ENCODE results near the gene AMZ2.
"Not testable (repeated sequence)": the region's sequence is repeated elsewhere in the genome, so short reads cannot be mapped to it uniquely, and the experiment has no call there.

Gene AMZ2, protein sequence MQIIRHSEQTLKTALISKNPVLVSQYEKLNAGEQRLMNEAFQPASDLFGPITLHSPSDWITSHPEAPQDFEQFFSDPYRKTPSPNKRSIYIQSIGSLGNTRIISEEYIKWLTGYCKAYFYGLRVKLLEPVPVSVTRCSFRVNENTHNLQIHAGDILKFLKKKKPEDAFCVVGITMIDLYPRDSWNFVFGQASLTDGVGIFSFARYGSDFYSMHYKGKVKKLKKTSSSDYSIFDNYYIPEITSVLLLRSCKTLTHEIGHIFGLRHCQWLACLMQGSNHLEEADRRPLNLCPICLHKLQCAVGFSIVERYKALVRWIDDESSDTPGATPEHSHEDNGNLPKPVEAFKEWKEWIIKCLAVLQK

DNA sequence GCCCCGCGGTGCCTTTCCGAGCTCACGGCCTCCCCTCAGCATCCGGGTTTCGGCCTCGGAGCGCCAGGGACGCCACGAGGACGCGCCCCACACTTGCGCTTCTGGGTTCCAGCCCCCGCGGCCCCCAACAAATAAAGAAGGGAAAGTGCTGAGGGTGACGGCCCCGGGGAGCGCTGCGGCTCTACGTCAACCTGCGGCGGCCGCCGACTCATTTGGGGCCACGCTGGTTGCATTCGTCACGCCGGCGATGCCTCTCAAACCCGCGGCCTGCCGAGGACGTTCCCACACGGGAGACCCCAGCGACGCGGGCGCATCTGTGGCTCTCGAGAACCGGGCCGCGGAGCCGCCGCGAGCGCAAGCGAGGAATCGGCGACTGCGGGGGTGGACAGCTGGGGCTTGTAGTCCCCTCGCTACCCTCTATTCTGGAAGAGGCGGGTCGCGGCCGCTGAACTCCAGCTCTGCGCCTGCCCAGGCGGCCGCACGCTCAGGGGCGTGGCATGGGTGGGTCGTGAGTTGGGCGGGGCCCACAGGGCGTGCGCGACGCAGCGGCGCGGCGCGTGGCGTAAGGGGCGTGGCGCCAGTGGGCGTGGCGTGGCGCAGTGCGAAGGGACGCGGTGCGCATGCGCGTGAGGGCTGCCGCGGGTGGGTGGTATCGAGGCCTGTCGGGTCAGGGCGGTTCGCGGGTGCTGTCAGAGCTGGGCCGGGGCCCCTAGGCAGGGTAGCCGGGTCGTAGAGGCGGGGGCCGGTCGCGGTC is at the start of gene AMZ2:
Gene AMZ2, plus strand, starts transcription at position 599 of the 754 bp plus-strand sequence. CDS start 2,145 bp downstream, outside the sequence.
- DNase-seq (ENCODE audit: low spot score), result peak; percentile 99

DNA sequence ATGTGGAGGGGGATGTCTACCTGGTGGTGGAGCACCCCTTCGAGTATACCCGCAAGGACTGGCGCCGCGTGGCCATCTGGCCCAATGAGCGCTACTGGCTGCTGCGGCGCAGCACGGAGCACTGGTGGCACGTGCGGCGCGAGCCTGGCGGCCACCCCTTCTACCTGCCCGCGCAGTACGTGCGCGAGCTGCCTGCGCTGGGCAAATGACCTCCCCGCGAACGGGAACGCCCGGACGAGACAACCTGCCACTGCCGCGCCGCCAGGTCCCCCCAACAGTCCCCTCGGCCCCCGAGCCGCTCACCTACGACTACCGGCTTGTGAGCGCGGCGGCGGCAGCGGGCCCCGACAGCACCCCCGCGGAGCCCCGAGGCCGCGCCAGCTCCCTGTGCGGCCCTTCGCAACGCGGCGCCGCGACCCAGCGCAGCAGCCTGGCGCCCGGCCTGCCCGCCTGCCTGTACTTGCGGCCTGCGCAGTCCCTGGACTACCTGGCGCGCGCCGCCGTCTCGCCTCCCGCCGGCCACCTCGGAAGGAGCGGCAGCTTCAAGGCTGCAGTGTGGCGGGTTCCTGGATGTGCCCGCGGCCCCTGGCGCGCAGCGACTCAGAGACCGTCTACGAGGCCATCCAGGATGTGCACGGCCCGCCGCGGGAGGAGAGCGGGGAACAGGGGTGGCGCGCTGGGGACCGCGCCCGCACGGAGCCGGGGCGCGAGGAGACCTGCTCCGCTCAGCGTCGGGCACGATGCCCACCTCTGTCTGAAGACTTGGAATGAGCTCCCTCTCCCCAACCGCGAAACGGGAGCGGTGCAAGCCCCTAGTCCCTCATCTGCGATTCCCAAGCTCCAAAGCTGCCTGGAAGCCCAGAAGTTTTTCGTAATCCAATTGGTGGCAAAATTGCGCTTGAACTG is 48.7 kb upstream of the AMZ2 start:
- DNase-seq (ENCODE audit: low spot score), result no peak

DNA sequence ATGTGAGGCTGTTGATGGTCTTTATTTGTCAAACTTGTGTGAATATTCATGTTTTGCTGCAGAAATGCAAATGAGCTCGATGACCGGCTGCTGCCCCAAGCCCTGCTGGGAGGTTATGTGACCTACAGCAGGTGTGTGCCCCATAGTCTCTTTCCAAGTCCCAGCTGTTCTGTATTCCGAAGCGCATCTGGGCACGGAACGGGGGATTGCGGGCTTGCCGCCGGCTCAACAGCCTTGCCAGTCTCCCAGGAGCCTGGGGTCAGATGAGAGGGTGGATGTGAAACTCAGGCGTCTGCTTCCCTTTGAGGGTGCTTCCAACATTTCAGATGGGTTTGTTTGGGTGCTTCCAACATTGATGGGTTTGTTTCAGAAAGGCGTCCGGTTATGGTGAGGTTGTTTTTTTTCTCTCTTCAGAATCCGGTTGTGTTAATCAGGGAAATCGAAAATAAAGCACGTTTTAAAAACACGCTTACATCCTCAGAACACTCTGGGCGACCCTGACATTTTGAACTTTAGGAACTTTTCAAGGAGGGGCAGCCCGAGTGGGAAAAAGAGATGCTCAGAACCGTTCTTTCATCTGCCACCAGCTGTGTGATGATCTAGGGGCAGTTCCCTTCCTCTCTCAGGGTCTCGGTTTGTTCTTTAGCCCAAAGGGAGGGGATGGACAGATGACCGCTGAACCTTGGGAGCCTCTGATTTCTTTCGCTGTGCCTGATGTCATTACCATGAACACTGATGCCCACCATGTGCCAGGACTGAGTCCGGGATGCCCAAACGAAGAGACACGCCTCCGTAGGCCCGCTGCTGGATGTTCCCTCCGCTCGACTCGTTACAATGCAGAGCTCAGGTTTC is 47.8 kb upstream of the AMZ2 start:
- DNase-seq (ENCODE audit: low spot score), result no peak

DNA sequence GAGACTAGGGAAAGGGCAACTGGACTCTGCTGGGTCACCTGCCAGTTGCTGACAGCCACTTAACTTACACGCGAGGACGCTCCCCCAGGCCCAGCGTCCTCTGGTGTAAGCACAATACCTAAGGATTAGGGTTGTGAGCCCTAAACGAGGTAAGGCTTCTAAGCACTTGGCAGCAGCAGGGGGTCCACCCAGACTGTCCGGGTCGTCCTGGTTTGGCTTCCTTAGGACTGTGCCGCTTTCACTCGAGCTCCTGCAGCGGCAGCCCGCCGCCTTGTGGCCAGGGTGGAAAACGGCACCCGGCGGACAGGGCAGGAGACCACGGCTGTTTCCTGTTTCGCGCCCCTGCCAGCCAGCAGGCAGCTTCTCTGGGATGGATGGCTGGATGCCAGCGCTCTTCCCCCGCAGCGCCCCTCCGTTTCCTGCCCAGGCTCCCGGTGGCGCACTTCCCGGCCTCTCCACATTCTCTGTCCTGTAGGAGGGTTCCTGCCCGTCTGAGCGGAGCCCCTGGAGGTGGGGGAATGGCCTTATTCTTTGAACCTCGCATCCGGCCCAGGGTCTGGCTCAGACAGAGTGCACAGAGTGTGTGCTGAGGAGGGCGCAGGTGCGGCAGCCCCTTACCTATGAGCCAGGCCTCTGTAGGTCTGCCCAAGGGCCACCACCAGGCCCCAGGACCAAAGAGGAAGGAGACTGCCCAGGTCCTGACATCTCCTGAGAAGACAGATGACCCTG is 47.0 kb upstream of the AMZ2 start:
- peak; percentile 81 for DNase-seq (ENCODE audit: low spot score)

DNA sequence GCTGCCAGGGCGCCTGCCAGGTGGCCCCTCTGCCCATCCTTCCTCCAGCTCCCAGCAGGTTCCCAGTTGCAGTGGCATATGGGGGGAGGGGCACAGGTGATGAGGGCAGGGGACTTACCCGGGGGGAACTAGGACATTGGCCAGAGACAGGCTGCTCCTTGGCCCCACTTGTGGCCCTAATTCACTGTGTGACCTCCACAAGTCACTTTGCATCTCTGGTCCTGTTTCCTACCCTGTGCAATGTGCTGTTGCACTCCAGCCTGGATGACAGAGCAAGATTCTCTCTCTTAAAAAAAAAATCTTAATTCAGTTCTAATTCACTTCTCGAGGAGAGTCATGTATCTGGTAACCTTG is 46.4 kb upstream of the AMZ2 start:
- DNase-seq (ENCODE audit: low spot score), result not testable (repeated sequence)

DNA sequence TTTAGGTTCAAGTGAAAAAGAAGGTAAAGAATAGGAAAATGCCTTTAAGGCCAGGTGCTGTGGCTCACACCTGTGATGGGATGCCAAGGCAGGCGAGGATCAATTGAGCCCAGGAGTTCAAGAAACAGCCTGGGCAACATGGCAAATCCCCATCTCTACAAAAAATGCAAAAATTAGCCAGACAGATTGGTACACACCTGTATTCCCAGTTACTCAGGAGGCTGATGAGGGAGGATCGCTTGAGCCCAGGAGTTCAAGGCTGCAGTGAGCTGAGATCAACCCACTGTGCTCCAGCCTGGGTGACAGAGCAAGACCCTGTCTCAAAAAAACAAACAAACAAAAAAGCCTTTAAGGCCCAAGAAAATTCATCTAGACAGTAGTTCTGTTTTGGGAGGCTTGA is 45.5 kb upstream of the AMZ2 start:
- DNase-seq (ENCODE audit: low spot score), result not testable (repeated sequence)

DNA sequence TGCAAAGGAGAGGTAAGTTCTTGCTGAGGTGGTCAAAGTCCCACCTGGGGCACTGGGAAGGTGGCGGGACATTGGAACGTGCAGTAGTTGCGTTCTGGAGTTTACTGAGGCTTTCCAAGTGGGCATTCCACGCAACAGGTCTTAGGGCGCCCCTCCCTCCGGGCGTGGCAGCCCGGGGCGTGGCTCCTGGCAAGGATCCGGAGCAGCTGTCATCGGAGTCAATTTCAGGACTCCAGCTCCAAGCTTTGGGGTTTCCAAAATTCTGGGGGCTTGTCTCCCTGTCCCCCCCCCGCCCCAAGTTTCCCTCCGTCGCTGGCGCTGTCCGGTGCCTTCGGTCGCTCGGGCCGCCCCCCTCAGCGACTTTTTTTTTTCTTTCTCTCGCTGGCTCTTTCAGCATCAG is 43.1 kb upstream of the AMZ2 start:
- DNase-seq (ENCODE audit: low spot score), result no peak

DNA sequence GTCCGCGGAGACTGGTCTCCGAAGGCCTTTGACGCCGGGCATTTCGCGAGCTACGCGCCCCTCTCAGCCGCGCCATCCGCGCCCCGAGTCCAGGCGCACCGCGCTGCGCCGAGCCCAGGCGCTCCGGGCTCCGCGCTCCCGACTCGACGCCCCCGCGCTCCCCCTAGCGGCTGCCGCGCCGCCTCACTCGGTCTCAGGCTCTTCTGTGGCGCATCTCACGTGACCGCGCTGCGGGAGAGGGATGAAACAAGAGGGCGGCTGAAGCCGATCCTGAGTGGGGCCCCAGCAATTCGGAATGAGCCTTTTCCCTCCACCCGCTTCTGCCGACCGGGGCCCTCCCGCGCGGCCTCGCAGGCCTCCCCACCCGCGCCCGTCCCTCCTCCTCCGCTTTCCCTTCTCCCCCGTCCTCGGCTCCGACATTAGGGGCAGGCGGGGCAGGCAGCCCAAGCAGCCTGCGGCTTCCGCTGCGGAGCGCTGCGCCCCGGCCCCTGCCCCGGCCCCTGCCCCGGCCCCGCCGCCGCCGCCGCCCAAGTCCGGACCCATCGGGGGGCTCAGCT is 42.5 kb upstream of the AMZ2 start:
- peak; percentile 93 for DNase-seq (ENCODE audit: low spot score)

DNA sequence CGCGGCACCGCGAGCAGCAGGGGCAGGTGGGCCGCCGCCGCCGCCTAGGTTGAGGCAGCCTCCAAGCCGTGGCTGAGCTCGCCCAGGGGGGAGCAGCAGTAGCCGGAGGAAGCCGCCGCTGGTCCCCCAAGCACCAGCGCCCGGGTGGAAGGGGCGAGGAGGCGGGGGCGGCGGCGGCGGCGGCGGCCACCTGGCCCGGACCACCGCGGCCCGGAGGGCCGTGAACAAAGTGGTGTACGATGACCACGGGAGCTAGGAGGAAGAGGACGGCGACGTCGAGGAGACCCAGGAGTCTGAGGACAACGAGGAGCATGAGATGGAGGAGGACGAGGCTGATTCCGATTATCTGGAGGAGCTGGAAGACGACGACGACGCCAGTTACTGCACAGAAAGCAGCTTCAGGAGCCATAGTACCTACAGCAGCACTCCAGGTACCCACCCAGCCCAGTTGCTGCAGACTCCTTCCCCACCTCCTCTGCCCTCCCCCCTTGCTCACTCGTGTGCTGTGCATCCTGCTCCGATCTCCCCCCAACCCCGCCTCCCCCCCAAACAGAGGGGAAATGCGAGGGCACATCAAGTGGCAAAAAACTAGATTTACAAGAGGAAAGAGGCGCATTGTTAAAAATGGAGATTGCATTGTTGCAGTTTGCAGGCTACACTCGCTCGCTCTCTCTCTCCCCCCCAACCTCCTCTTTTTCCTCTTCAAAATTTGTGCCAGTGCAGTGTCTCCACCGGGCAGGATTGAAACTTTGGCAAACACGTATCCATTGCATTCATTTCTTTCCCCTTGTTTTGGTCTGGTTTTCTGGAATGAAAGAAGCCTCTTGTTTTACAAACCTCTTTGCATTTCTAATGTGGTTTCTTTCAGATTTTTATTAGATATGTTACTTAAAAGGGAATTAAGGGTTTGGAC is 41.8 kb upstream of the AMZ2 start:
- no peak for DNase-seq (ENCODE audit: low spot score)

DNA sequence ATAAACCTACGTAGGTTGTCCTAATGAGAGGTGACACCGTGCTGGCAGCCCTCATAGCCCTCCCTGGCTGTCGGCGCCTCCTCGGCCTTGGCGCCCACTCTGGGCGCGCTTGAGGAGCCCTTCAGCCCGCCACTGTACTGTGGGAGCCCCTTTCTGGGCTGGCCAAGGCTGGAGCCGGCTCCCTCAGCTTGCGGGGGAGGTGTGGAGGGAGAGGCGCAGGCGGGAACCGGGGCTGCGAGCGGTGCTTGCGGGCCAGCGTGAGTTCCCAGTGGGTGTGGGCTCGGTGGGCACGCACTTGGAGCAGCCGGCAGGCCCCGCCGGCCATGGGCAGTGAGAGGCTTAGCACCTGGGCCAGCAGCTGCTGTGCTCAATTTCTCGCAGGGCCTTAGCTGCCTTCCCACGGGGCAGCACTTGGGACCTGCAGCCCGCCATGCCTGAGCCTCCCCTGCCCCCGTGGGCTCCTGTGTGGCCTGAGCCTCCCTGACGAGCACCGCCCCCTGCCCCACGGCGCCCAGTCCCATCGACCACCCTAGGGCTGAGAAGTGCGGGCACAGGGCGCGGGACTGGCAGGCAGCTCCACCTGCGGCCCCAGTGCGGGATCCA is 40.1 kb upstream of the AMZ2 start:
- no peak for DNase-seq (ENCODE audit: low spot score)

DNA sequence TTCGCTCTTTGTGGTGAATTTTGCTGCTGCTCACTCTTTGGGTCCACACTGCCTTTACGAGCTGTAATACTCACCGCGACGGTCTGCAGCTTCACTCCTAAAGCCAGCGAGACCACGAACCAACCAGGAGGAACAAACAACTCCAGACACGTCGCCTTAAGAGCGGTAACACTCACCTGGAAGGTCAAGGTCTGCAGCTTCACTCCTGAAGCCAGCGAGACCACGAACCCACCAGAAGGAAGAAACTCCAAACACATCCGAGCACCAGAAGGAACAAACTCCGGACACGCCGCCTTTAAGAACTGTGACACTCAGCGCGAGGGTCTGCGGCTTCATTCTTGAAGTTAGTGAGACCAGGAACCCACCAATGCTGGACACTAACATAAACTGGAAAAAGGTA is 39.2 kb upstream of the AMZ2 start:
- DNase-seq (ENCODE audit: low spot score), result not testable (repeated sequence)

DNA sequence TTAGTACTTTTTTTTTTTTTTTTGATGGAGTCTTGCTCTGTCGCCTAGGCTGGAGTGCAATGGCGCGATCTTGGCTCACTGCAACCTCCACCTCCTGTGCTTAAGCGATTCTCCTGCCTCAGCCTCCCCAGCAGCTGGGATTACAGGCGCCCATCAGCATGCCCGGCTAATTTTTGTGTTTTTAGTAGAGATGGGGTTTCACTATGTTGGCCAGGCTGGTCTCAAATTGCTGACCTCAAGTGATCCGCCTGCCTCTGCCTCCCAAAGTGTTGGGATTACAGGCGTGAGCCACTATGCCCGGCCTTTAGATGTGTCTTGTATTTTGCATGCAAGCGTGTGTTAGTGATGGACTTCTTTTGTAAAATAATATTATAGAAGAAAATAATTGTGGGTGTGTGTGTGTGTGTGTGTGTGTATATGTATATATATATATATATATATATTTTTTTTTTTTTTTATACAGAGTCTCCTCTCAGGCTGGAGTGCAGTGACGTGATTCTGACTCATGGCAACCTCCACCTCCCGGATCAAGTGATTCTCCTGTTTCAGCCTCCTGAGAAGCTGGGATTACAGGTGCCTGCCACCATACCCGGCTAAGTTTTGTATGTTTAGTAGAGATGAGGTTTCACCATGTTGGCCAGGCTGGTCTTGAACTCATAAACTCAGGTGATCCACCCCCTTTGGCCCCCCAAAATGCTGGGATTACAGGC is 38.5 kb upstream of the AMZ2 start:
- not testable (repeated sequence) for DNase-seq (ENCODE audit: low spot score)

DNA sequence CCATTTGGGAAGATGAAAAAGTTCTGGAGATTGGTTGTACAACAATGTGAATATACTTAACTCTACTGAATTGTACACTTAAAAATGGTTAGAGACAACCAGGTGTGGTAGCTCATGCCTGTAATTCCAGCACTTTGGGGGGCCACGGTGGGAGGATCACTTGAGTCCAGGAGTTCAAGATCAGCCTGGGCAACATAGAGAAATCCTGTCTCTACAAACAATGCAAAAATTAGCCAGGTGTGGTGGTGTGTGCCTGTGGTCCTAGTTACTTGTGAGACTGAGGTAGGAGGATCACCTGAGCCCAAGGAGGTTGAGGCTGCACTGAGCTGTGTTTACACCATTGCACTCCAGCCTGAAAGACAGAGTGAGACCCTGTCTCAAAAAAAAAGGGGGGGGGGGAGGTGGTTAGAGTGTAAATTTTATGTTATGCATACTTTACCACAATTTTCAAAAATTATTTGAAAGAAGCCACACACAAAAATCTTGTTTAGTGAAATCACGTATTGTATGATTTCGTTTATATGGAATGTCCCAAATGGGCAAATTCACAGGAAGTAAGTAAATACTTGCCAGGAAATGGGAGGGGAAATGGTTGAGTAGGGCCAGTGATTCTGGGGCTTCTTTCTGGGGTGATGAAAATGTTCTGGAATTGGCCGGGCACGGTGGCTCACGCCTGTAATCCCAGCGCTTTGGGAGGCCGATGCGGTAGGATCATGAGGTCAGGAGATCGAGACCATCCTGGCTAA is 37.1 kb upstream of the AMZ2 start:
- DNase-seq (ENCODE audit: low spot score), result no peak

DNA sequence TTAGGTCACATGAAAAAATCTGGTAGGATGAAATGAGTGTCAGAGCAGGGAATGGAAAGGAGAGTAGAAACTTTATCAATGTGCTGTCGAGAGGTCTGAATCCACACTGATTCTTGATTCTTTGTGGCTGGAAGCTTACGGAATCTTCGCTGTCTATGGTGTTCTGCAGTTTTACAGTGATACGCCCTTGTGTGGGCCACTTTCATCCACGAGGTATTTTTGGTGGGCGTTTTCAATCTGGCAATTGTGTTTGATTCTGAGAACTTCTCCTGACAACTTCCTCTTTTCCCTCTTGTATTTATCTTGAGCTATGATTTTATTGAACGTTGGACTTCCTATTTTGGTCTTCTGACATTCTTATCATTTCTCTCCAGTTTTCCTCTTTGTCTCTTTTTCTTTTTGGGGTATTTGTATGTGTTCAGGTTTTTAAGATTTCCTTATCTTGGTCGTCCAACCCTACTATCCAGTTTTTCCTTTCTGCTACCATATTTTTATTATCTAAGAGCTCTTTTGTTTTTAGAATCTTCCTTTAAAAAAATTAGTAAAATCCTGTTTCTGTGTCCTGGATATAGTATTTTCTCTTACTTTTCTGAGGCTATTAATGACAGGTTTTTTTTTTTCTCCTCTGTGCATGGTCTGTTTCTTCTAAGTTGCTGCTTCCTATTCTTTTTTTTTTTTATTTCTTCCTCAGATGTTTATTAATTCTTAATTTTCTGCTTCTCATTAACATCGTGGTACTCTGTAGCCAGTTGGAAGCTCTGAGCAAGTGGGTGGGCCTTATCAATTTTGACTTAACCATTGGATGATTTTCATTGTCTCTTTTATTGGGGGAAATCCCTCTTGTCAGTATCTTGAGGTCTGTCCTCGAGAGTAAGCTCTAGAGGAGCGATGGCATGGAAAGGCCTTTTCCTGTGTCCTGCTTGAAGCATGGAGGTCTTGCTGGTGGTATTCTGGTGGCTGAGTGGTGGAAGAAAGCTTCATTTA is 34.1 kb upstream of the AMZ2 start:
- DNase-seq (ENCODE audit: low spot score), result not testable (repeated sequence)

DNA sequence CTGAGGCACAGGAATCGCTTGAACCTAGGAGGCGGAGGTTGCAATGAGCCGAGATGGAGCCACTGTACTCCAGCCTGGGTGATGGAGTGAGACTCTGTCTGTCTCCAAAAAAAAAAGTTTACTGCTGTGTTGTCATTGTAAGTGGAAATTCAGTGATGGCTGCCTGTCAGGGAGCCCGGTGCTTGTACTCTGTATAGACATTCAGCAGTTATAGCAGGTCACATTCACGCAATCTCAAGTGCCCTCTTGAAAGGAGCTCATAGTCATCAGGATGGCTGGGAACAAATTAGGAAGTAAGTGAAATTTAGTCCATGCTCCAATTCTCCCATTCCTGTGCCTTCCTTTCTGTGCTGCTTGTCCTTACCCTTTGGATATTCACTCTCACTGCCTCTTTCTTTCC is 32.4 kb upstream of the AMZ2 start:
- DNase-seq (ENCODE audit: low spot score), result not testable (repeated sequence)

DNA sequence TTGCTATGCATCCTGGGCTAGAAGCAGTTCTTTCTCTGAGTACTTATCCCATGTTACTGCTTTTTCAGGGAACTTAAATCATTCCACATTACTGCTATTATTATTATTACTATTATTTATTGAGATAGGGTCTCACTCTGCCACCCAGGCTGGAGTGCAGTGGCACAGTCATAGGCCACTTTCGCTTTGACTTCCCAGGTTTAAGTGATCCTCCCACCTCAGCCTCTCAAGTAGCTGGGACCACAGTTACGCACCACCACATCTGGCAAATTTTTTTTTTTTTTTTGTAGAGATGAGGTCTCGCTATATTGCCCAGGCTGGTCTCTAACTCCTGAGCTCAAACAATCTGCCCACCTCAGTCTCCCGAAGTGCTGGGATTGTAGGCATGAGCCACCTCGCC is 28.4 kb upstream of the AMZ2 start:
- not testable (repeated sequence) for DNase-seq (ENCODE audit: low spot score)

All from left forelimb (tissue), 1 donor.